SU-DHL-6 (cell line): ENCODE measurements around the gene ANKIB1.

Experiments
- CTCF ChIP-seq: fragments of 200-600 bp; sonication (generic); IDR thresholded peaks from one replicate; pipeline ENCODE4 v1.5.1; 2017; ENCODE audit warnings: antibody characterized with exemption, mild to moderate bottlenecking, low read length, moderate library complexity; ENCODE audit not compliant: insufficient read depth, poor library complexity, severe bottlenecking
- EZH2phosphoT487 ChIP-seq: fragments of 200-600 bp; sonication (generic), shearing (Covaris generic); conservative IDR thresholded peaks from 2 replicates; pipeline ENCODE4 v1.6.1; 2018; ENCODE audit warnings: mild to moderate bottlenecking, antibody characterized with exemption, low read length, moderate library complexity, mixed read lengths

GRCh38 chr7:92333866-92334265 lies 88.1 kb downstream of the ANKIB1 start:
- TF ChIP-seq CTCF (no peak), EZH2phosphoT487 (no peak)
